Stimulated activated CD4-positive, alpha-beta T cell treated with anti-CD3 and anti-CD28 coated beads, Interleukin-4, amount 100 ng/mL, for 48 hours (primary cell): ENCODE measurements around the gene RASD2.
A peak's percentile ranks its signal among the peaks of the same experiment; 100 is the strongest.

Experiments
- DNase-seq, 2 donors: peaks; one replicate each; pipeline ENCODE4 v3.0.0-alpha.2; 2020; ENCODE audit warnings: low read depth in 2 of 2

RASD2 gene

DNA sequence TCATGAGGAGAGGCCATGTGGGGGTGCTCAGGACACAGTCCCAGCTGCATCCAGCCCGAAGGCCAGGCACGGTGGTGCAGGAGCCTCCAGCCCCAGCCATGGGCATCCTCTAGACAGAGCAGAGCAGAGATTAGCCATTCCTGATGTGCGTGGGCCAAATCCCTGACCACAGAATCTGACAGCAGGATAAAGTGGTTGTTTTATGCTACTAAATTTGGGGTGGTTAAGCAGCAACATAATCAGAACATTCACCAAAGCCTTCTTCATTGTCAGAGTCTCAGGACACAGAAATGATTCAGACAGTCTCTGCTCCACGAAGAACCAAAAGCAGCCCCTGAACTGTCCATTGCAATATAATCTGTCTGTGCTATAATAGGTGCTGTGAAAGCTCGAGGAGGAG is 19.7 kb downstream of the RASD2 start:
- no peak for DNase-seq

- no peak for DNase-seq
Measured at GRCh38 chr22:35560824-35561223, 20.2 kb downstream of the RASD2 start.

GRCh38 chr22:35561796-35562526 is 21.3 kb downstream of the RASD2 start:
- DNase-seq, result peak in 1 of 2 donors; percentile 19

DNA sequence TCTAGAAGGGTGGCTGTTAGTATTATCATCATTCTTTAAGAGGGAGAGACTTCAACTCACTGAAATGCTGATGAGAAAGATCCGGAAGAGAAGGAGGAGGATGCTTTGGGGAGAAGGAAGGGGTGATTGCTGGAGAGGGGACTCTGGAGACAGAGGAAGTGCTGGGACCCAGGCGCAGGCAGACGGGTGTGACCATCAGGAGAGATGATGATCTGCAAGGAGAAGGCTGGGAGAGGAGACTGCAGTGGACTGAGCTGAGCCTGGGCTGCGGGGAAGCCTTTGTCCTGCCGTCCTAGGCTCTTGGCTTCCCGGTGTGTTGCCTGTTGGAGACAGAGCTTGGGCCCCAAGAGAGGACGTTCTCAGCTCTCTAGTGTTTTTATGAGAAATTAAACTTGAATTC is 22.6 kb downstream of the RASD2 start:
- DNase-seq, result no peak

DNA sequence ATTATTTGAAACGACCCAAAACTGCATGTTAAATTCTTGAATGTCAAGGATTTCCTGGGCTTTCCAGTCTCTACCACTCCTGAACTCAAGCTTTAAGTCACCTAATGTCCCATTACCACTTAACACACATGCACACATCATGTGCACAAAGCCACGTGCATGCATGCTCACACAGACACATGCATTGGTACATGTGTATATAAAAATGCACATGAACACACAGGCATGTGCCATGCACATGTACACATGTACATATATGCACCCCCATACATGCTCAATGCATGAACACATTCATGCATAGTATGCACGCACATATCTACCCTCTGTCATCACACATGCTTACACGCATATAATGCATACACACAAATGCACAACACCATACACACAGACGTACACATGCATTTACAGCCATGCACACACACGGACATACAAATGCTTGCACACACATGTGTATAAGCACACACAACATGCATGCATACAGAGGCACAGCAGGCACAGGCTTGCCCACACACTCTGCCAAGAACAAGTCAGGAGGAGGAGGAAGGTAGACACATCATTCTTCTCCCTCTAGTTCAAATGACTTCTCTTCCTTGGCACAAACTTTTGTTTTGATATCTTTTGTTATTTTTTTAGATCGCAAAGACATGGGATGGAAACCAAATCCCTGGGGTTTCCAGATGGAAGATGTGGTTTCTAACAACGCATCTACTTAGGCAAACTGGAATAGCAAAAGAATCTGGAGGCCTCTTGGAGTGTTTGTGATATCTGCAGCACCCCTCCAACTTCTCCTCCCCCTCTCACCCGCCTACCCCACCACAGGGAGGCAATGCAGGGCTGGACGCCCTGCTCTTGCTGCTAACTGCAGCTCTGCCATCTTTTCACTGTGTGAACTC is 24.6 kb downstream of the RASD2 start:
- no peak for DNase-seq

DNA sequence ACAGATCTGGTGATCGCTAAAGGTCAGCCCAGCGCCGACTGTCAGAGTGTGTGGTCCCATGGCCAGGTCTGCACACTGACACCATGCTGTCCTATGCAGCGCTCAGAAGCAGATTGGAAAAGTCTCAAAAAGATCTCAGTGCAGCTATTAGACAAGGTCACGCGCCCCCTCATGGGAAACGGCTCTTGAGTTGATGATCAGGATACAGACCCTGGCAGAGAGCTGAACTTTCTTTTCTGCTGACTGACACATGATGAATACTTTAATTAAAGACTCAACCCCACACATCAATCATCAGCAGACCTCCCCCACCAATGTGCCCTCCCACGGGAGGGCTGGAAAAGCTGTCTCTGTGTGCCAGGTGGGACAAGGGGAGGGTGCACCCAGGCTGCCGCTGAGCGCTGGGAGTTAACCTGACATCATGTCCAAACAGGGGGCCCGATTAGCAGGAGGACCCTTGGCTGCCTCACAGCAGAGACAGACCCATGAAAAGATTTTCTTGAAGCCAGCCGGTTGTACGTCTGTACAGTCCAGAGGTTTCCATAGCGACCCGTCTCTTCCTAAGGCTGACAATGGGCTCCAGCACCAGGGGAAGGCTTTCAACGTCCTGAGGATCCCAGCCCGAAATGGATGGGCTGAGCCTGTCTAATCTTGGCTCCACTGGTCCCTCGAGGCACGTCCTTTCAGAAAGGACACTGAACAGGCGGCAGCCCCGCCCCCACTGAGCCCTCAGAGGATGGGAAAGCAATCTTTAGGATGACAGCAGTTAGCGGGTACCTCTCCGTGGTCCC is 26.9 kb downstream of the RASD2 start:
- DNase-seq, result no peak

GRCh38 chr22:35568751-35569739 is 28.4 kb downstream of the RASD2 start:
- DNase-seq, result no peak

DNA sequence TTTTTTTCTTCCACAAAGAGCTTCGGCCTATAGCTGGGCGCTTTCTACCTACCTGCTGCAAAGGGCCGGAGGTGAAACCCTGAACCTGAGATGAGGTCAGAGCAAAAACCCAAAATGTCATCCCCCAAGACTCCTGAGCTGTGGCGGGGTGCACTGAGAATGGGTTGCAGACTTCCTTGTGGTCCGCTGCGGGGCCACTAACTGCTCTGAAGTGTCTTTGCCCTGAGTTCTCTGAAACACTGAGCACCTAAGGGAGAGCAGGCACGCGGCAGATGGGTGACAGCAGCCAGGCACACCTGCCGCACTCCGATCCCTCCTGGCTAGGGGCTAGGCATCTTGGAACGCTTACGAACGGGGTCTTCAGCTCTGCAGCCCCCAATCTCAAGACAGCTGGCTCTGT is 29.3 kb downstream of the RASD2 start:
- DNase-seq, result no peak

DNA sequence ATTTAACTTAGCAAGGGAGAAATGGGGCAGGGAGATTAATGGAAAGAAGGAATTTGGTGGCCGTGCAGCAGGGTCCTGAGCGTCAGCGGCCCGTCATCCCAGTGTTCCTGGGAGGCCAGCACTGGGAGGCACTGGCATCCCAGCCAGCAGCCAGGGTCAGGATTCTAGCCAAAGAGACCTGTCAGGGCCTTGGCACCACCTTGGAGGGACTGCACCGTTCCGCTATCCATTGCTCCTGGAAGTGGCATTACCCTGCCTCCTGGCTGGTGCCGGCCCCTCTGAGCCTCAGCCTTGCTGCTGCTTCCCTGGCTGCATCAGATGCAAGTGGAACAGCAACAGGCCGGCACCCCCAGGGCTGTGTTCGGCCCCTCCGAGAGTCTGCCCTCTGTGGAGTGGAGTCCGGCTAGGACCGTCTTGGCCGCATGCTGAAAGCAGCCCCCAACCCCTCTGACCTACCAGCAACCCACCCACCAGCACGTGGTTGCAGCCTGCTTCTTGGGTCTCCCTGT is 30.1 kb downstream of the RASD2 start:
- no peak for DNase-seq

GRCh38 chr22:35572556-35572955 is 31.9 kb downstream of the RASD2 start:
- DNase-seq, result no peak

DNA sequence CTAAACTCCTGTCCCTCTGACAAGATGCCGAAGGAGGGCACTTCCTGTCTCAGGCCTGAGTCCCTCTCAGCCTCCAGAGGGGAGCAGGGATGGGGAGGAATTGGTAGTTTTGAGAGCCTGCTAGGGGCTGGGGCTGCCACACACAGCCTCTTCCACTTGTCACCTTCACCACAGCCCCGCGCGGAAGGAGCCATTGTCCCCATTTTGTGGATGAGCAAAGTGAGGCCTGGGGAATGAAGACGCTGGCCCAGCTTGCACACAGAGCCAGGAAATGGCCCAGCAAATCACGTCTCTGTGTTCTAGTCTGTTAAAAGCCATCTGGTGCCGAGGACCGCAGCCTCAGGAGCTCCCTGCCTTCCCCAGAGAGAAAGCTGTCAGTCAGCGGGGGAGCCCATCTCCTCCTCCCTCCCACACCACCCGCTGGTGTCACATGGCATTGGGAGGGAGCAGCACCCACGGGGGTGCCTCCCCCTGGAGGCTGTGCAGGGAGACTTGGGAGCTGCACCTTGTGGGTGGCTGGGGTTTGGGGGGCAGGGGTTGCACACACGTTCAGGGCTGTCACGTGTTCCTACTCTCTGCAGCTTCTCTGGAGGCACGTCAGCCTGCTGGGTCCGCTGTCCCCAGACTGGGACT is 34.6 kb downstream of the RASD2 start:
- DNase-seq, result no peak

GRCh38 chr22:35576671-35577070 is 36.0 kb downstream of the RASD2 start:
- no peak for DNase-seq

- DNase-seq, result no peak
Measured at GRCh38 chr22:35577799-35578659, 37.4 kb downstream of the RASD2 start.

DNA sequence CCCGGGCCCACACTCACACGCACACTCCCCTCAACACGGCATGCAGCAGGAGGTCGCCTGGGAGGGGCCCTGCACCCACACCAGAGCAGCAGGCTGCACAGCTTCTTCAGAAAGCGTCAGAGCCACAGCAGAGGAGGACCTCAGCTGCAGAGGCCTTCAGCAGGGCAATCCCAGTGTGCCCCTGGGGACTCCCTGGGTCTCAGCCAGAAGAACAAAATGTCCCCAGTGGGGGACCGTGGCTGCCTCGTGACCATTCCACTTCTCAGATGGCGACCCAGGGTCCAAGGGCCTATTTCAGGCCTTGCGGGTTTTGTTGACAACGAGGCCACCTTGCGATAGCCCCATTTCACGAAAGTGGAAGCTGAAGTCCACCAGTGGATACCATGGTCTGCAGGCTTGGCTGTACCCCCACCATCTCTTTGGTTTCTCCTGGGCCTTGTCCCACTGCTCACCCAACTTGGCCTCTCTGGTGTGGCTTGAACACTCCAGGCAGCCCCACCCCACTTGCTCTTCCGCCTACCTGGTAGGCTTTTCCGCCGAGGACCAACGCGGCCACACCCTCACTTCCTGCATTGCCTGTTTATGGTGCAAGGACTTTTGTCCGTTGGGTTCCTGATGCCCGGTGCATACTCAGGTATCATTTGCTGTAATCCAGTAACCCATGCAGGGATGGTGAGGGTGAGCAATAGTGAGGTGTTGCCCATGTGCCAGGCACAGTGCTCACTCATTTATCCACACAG is 38.4 kb downstream of the RASD2 start:
- DNase-seq, result no peak

DNA sequence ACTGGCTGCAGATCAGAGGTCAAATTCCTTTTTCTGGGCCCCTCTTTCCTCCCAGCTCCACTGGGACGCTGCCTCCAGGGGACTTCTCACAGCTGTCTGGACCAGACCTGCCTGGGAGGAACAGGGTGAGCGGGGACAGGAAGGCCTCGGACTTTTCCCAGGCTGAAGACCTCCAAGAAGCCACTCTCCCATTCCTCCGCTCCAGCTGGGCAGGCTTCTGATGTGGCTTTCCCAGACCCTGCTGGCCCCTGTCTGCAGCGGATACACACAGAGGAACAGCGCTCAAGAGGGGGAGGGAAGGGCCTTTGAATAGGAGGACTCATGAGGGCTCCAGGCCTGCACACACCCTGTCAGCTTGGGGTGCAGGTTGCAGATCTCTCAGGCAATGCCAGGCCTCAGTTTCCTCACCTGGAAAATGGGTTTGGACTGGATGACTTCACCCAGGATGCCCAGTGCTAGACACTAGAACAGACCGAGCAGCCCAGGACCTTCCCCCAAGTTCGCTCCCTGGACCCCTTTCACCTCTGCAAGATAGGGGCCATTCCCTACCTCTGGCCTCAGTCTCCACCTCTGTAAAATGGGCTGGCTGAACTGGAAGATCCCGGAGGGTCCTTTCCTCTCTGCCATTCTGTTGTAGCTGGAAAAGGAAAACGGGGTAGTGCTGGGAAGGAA is 39.9 kb downstream of the RASD2 start:
- no peak for DNase-seq

DNA sequence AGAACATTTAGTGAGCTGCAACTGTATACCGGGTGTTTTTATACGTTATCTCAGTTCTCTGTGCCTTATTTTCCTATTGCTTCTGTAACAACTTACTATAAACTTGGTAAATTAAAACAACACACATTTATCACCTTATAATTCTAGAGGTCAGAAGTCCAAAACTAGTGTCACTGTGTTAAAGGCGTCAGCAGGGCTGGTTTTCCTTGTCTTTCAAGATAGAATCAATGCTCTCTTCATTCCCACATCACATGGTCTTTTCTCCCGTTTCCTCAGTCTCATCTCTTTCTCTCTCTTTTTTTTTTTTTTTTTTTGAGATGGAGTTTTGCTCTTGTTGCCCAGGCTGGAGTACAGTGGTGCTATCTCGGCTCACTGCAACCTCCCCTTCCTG is 40.4 kb downstream of the RASD2 start:
- DNase-seq, result no peak

DNA sequence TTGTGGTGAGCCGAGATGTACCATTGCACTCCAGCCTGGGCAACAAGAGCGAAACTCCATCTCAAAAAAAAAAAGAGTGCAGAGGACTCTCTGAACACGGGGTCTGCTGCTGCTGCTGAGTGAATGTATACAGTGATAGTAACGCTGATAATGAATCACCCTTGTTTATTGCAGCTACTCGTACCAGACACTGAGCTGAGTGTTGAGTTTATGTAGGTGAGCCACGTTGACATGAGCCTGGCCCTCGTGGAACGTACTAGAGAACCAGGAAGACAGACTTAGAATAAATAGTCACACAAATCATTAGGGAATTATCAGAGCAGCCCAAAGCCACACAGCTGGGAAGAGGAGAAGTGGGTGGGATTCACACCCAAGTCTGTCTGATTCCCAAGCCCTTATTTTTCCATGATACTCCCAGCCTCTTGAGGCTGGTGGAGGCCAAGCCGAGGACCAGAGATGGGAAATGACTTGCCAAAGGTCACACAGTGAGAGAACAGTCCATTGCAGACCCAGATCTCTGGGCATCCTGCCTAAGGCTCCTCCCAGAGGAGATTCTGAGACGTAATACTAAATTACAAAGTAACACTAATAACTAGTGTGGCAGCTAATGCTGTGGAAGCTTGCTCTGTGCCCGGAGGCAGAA is 41.7 kb downstream of the RASD2 start:
- DNase-seq, result no peak
